Measurements from ENCODE around the gene IL1RAPL2. TPM values are rescaled to one million over a fixed set of nuclear protein-coding genes. Genes with fewer than 3 reads are reported as not detected.
"Not testable (repeated sequence)": the region's sequence is repeated elsewhere in the genome, so short reads cannot be mapped to it uniquely, and the experiment has no call there.

The IL1RAPL2 gene
- total RNA-seq, 2 experiments from 2014 or later = not detected

DNA sequence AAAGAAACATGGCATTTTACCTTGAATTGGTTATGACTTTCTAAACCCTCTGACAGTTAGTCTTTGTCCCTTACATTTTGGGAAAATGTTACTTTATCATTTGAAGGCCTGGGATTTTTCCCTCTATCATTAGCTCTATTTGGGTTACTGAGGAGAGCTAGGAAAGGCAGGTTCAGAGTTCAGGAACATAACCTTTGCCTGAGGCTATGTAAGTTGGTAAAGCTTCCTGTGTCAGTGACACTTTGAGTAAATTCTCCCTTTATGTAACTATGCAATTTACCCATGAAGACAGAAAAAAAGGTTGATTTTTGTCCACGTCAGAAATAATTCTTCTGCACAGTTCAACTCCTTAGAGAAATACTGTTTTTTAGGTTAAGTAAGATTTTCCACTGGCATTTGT, 1084.6 kb downstream of the IL1RAPL2 start:
- no peak for DNase-seq
- no peak overlapping the region for H3K27ac Mint-ChIP-seq
- CTCF ChIA-PET = no interaction called here
- no peaks in the 10 kb centered on the region for H3K36me3 Mint-ChIP-seq
- ATAC-seq = no peak
- H3K4me1 Mint-ChIP-seq = no peaks in the 10 kb centered on the region
- peaks cover 4% of the 10 kb centered on the region for H3K9me3 Mint-ChIP-seq (ENCODE audit: low read depth)
- H3K27me3 Mint-ChIP-seq = no peaks in the 10 kb centered on the region
- no peak overlapping the region for H3K4me3 Mint-ChIP-seq

DNA sequence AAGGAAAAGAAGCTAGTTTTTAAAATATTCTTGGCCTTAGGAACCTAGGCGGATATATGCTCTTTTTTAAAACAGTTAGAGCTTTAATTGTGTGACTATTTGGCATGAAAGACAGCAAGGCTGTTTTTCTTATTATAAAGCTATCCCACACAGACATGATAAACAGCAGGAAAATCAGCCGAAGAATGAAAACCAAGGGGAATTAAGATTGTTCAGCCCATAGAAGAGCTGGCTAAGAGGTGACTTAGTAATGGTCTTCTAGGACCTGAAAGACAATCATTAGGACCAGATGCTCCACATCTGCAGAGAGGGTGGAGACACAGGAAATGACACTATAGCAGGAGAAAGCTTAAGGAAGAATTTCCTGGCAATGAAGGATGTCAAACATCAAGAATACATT, 1085.0 kb downstream of the IL1RAPL2 start:
- no peak overlapping the region for H3K27ac Mint-ChIP-seq
- ATAC-seq (no peak), DNase-seq (no peak)
- no peaks in the 10 kb centered on the region for H3K36me3 Mint-ChIP-seq
- H3K27me3 Mint-ChIP-seq = no peaks in the 10 kb centered on the region
- no peak overlapping the region for H3K4me3 Mint-ChIP-seq
- CTCF ChIA-PET = no interaction called here
- no peaks in the 10 kb centered on the region for H3K4me1 Mint-ChIP-seq
- peaks cover under 1% of the 10 kb centered on the region for H3K9me3 Mint-ChIP-seq (ENCODE audit: low read depth)

DNA sequence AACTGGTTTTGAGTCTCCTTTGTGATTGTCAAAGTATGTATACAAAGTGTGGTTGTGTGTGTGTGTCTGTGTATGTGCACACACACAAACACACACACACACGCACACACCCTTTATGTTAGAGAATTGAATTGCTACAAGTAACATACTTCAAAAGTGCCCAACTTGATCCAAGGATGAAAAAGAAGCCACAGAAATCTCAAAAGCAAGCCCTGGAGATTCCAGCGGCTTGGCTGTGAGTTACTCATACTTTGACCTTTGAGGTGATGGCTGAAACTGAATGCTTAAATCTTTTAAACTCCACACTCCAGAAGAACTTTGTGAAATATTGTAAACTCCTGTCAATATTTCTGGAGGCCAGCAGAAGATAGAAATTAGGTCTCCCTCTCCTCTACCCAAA, 1087.9 kb downstream of the IL1RAPL2 start:
- CTCF ChIA-PET = no interaction called here
- Mint-ChIP-seq H3K4me3 (no peak overlapping the region), H3K27me3 (no peaks in the 10 kb centered on the region), H3K9me3 (ENCODE audit: low read depth) (no peaks in the 10 kb centered on the region), H3K27ac (no peak overlapping the region), H3K36me3 (no peaks in the 10 kb centered on the region), H3K4me1 (no peaks in the 10 kb centered on the region)
- ATAC-seq (no peak), DNase-seq (no peak)

DNA sequence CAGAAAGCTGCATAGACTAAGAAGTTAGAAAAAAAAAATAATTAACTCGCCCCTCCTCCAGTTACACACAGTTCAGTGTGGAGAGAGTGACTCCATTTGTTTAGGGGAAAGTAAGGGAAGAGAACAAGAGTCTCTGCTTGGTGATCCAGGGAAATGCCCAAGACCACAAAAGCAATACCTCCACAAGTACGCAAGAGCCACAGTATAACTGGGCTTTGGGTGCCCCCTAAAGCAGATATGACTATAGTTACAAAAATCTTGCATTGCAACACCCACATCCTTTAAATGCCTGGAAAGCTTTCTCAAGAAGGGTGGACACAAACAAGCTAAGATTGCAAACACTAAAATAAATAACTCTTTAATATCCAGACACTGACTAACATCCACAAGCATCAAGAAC, 1092.1 kb downstream of the IL1RAPL2 start:
- Mint-ChIP-seq H3K27ac (no peak overlapping the region), H3K36me3 (no peaks in the 10 kb centered on the region), H3K27me3 (no peaks in the 10 kb centered on the region), H3K9me3 (ENCODE audit: low read depth) (no peaks in the 10 kb centered on the region), H3K4me1 (no peaks in the 10 kb centered on the region), H3K4me3 (no peak overlapping the region)
- no peak for ATAC-seq
- CTCF ChIA-PET = no interaction called here
- no peak for DNase-seq

DNA sequence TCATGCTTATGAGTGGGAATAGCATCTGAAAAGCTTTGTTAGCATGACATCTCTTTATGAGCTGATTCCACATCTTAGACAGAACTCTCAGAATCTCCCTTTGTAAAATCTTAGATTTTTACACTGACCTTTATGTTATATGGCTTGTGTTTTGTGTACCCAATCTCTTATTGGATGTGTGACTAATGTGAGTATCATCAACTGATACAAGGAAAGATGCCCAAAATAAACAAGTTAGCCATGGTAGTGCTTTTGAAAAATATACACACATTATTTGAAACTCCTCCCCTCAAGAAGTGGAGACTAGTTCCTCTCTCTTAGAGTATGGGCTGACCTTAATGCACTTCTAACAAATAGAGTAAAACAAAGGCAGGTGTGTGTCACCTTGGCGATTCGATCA, 1096.2 kb downstream of the IL1RAPL2 start:
- CTCF ChIA-PET = no interaction called here
- ATAC-seq = no peak

DNA sequence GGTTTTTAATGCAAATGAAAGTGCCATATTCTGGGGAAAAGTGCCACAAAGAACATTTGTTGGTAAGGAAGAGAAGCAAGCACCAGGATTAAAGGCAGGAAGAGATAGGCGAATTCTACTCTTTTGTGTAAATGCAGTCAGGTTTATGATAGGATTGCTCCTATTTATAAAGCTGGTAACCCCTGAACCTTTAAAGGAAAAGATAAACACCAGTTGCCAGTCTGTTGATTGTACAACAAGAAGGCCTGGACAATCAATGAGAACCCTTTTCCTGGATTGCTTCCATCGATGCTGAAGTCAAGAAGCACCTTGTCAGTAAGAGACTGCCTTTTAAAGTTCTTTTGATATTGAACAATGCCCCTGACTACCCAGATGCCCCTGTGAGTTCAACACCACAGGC, 1098.2 kb downstream of the IL1RAPL2 start:
- no peak overlapping the region for H3K4me3 Mint-ChIP-seq
- H3K27me3 Mint-ChIP-seq = no peaks in the 10 kb centered on the region

More for the DNA sequence above, 1096.2 kb downstream of the IL1RAPL2 start:
- no peak overlapping the region for H3K27ac Mint-ChIP-seq
- no peak overlapping the region for H3K4me3 Mint-ChIP-seq
- H3K36me3 Mint-ChIP-seq = no peaks in the 10 kb centered on the region
- no peak for DNase-seq
- no peaks in the 10 kb centered on the region for H3K4me1 Mint-ChIP-seq
- H3K27me3 Mint-ChIP-seq = no peaks in the 10 kb centered on the region
- no peaks in the 10 kb centered on the region for H3K9me3 Mint-ChIP-seq (ENCODE audit: low read depth)

DNA sequence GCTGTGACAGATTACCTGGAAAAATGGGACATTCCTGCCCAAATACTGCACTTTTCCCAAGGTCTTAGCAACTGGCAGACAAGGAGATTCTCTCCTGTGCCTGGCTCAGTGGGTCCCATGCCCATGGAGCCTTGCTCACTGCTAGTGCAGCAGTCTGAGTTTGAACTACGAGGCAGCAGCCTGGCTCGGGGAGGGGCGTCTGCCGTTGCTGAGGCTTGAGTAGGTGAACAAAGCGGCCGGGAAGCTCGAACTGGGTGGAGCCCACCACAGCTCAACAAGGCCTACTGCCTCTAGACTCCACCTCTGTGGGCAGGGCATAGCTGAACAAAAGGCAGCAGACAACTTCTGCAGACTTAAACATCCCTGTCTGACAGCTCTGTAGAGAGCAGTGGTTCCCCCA, 1118.3 kb downstream of the IL1RAPL2 start:
- DNase-seq; H3K36me3 Mint-ChIP-seq; H3K4me1 Mint-ChIP-seq; H3K4me3 Mint-ChIP-seq; H3K27ac Mint-ChIP-seq; H3K9me3 Mint-ChIP-seq (ENCODE audit: low read depth); ATAC-seq; H3K27me3 Mint-ChIP-seq; CTCF ChIA-PET: not testable (repeated sequence)

More for the DNA sequence above, 1098.2 kb downstream of the IL1RAPL2 start:
- Mint-ChIP-seq H3K27ac (no peak overlapping the region), H3K9me3 (ENCODE audit: low read depth) (no peaks in the 10 kb centered on the region), H3K4me1 (no peaks in the 10 kb centered on the region), H3K36me3 (no peaks in the 10 kb centered on the region)
- DNase-seq = no peak
- ATAC-seq = no peak
- CTCF ChIA-PET = no interaction called here

DNA sequence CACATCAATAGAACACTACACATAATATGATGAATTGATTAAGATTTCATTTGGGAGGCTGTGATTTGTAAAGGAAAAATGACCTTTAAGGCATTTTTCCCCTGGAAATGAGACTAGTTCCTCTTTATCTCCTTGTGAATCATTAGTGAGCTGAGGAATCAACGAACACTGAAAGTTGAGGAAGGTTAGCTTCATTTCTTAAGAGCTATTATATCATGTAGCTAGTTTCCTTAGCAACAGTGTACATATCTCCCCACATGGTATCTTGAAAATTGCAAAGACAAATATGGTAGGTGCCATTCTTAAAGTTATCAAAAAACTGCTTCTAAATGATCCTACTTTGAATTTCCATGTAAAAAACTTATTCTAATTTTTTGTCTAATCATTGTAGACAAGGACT, 1128.8 kb downstream of the IL1RAPL2 start:
- no peaks in the 10 kb centered on the region for H3K27me3 Mint-ChIP-seq
- no peak overlapping the region for H3K27ac Mint-ChIP-seq
- no peak overlapping the region for H3K4me3 Mint-ChIP-seq
- ATAC-seq (no peak), DNase-seq (no peak)
- no peaks in the 10 kb centered on the region for H3K9me3 Mint-ChIP-seq (ENCODE audit: low read depth)
- H3K4me1 Mint-ChIP-seq = no peaks in the 10 kb centered on the region
- CTCF ChIA-PET = no interaction called here
- H3K36me3 Mint-ChIP-seq = no peaks in the 10 kb centered on the region

DNA sequence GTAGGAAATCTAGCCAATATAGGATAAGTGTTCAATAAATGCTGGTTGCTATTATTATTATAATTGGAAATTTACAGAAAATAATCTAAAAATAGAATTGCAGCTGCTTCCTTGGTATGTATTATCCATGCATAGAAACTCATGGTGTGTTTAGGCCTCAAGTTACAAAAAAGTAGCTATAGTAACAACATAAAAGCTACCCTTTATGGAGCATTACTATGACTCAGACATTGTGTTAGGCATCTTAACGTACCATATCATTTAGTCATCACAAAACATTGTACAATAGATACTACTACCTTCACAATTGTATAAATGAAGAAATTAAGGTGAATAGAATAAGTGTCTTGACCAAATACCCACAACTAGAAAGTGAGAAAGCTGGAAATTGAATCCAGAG, 1129.5 kb downstream of the IL1RAPL2 start:
- no peak overlapping the region for H3K4me3 Mint-ChIP-seq
- CTCF ChIA-PET = no interaction called here
- DNase-seq (no peak), ATAC-seq (no peak)
- no peaks in the 10 kb centered on the region for H3K36me3 Mint-ChIP-seq
- H3K9me3 Mint-ChIP-seq (ENCODE audit: low read depth) = no peaks in the 10 kb centered on the region
- H3K27me3 Mint-ChIP-seq = no peaks in the 10 kb centered on the region
- H3K27ac Mint-ChIP-seq = no peak overlapping the region
- no peaks in the 10 kb centered on the region for H3K4me1 Mint-ChIP-seq

DNA sequence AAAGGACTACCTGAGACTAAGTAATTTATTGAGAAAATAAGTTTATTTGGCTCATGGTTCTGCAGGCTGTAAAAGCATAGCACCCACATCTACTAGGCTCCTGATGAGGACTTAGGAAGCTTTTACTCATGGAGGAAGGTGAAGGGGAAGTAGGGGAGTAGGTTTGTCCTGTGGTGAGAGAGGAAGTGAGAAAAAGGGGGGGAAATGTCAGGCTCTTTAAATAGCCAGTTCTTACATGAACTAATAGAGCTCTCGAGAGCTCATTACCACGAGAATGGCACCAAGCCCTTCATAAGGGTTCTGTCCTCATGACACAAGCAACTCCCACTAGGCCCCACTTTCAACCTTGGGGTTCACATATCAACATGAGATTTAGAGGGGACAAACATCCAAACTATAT, 1130.9 kb downstream of the IL1RAPL2 start:
- no peak for ATAC-seq
- CTCF ChIA-PET = no interaction called here
- H3K9me3 Mint-ChIP-seq (ENCODE audit: low read depth) = no peaks in the 10 kb centered on the region
- no peak overlapping the region for H3K27ac Mint-ChIP-seq
- no peaks in the 10 kb centered on the region for H3K27me3 Mint-ChIP-seq
- H3K4me3 Mint-ChIP-seq = no peak overlapping the region
- no peaks in the 10 kb centered on the region for H3K4me1 Mint-ChIP-seq
- DNase-seq = no peak
- H3K36me3 Mint-ChIP-seq = no peaks in the 10 kb centered on the region

DNA sequence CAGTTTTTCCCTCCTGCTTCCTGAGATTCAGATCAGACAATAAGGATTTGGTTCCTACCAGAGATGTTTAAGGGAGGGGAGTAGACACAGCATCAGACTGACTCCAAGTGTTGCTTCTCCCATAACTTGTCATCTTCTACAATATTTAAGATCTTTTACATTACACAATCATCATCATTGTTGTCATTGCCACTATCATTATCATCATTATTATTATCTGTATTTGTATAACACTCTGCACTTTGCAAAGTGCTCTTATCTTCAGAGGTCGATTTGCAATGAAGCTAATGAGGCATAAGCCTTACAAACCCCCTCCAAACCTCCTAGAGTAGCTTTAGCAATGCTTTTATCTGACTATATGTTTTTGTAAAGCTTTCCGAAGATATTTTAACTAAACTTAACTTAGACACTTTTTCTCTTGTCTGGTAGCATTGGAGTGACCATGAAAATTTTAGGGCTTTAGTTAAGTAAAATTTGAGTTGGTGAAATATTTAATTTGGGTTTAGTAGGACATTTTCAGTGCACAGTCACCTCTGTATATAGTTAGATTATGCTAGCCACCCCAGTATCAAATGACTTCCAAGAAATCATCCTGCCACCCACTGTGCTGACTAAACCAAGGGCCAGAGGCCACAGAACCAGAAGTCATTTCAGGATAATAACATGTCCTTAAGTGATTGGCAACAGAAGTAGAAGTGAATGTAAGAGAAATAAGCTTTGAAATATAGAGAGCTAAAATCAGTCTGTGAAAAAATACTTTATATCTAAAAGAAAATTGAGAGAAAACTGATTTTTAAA, 1132.2 kb downstream of the IL1RAPL2 start:
- Mint-ChIP-seq H3K27me3 (no peaks in the 10 kb centered on the region), H3K4me3 (no peak overlapping the region), H3K27ac (no peak overlapping the region), H3K9me3 (ENCODE audit: low read depth) (no peaks in the 10 kb centered on the region), H3K4me1 (no peaks in the 10 kb centered on the region), H3K36me3 (no peaks in the 10 kb centered on the region)
- ATAC-seq (no peak), DNase-seq (no peak)
- CTCF ChIA-PET = no interaction called here

DNA sequence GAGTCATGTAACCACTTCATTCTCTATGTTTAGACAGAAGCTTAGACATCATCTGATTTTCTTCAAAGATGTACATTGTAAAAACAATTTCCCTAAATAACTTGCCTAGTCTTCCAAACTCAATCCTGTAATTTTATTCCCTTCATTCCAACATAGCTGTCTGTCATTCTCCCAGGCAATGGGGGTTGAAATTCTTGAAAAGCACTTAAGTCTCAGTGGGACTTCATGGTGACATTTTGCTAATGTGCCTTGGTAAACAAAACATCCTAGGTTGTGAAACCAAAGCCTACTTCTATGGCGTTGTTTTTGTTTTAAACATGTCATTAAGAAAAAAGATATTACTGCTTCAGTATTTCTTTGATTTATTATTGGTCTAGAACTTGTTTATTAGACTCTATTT, 1134.3 kb downstream of the IL1RAPL2 start:
- DNase-seq (no peak), ATAC-seq (no peak)
- Mint-ChIP-seq H3K27me3 (no peaks in the 10 kb centered on the region), H3K9me3 (ENCODE audit: low read depth) (no peaks in the 10 kb centered on the region), H3K36me3 (no peaks in the 10 kb centered on the region), H3K4me3 (no peak overlapping the region), H3K4me1 (no peaks in the 10 kb centered on the region), H3K27ac (no peak overlapping the region)
- CTCF ChIA-PET = no interaction called here

DNA sequence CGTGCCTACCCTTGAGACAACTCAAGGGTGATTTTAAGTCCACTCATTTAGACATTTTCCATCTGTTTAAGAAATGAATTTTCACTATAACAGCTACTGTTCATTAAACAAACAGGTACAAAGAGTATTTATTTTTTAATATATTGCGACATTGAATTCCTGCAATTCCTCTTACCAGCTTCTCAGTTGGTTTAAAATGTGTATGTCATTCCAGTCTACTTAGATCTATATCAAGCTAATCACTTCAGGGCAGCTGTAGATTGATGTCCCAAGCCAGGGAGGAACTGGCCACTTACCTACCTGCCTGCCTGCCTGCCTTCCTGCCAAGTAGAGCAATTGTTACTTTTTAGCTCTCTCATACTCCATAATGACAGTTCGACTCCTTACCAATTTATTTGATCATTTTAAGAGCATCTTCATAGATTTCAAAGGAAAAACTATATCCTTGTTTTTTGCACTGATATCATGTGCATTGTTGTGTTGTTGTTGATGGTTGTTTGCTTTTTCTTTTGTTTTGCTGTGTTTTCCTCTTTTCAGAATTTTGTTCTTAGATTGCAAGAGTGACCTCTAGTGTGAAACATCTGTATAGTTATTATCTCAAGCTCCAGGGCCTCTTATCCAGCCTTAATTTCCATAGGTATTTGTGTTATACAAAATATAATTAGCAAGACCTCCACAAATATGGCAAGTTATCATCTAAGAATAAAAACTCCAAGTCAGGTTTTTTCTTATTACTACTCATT, 1135.5 kb downstream of the IL1RAPL2 start:
- Mint-ChIP-seq H3K27ac (no peak overlapping the region), H3K27me3 (no peaks in the 10 kb centered on the region), H3K4me3 (no peak overlapping the region), H3K4me1 (no peaks in the 10 kb centered on the region), H3K9me3 (ENCODE audit: low read depth) (no peaks in the 10 kb centered on the region), H3K36me3 (no peaks in the 10 kb centered on the region)
- ATAC-seq = no peak
- CTCF ChIA-PET = no interaction called here
- no peak for DNase-seq

DNA sequence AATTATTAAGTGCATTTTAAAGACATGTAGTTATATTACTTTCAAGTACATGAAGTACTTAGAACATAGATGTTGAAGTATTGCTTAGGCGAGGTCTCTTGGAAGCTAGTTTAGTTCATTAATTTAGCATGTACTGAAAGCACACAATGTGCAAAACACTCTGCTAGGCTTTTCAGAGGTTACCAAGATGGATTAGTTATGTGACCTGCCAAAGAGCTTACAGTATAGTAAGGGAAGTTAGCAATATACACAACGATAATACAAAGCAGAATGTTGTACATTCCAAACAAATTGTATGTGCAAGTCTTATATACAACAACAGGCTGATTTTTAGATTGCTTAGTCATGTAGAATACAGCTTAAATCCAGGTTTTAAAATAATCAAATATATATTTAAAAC, 1137.9 kb downstream of the IL1RAPL2 start:
- Mint-ChIP-seq H3K4me3 (no peak overlapping the region), H3K9me3 (ENCODE audit: low read depth) (no peaks in the 10 kb centered on the region), H3K27ac (no peak overlapping the region), H3K36me3 (no peaks in the 10 kb centered on the region), H3K4me1 (no peaks in the 10 kb centered on the region), H3K27me3 (no peaks in the 10 kb centered on the region)
- DNase-seq (no peak), ATAC-seq (no peak)
- CTCF ChIA-PET = no interaction called here

Measured in activated CD8-positive, alpha-beta memory T cell treated with anti-CD3 and anti-CD28 coated beads, Interleukin-2, amount 10 ng/mL, durations not matched to agents 7 days and 5 days (primary cell).